PC-3 (cell line): ENCODE measurements around the gene CD4.

Source experiments
- EZH2 ChIP-seq: fragments of 300-600 bp; sonication (generic); IDR thresholded peaks from one replicate; pipeline ENCODE4 v1.6.1; 2017; ENCODE audit warnings: antibody characterized with exemption, mild to moderate bottlenecking, low read length; ENCODE audit not compliant: unreplicated experiment
- EZH2phosphoT487 ChIP-seq: fragments of 300-600 bp; sonication (generic); IDR thresholded peaks from 2 replicates; pipeline ENCODE4 v1.6.1; 2018; ENCODE audit warnings: mild to moderate bottlenecking, antibody characterized with exemption, low read length, borderline replicate concordance
- TF ChIP-seq, protein P1 (sequence below): fragments of 300-600 bp; sonication (generic); conservative IDR thresholded peaks from 2 replicates; pipeline ENCODE4 v1.5.1; 2017; ENCODE audit warnings: antibody characterized with exemption, low read depth, mild to moderate bottlenecking, low read length

DNA sequence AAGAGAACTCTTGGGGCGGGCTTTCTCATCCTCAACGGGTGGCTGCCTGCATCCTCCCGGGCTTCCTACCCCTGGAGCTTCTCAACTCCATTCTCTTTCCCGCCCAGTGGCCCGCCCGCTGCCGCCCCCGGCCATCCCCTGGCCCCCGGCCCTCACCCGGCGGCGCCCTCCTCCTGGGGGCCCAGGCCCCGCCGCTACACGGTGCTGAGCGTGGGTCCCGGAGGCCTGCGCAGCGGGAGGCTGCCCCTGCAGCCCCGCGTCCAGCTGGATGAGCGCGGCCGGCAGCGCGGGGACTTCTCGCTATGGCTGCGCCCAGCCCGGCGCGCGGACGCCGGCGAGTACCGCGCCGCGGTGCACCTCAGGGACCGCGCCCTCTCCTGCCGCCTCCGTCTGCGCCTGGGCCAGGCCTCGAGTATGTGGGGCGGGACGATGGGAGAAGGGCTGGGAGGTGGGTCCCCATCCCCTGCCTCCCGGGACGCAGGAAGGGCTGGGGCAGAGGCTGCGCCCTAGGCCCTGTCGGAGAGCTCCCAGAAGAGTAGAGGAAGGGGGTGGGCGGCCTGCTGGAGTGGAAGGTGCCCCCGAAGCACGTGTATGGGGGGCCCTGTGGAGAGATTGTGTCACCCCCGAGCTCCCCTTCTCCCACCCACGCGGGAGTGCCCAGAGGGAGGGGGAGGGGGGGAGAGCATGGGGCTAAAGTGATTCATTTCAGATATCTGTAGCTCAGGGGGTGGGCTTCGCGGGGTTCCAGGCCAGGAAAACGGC is 15.6 kb upstream of the CD4 start:
- TF ChIP-seq EZH2: no peak
- TF ChIP-seq, protein P1, sequence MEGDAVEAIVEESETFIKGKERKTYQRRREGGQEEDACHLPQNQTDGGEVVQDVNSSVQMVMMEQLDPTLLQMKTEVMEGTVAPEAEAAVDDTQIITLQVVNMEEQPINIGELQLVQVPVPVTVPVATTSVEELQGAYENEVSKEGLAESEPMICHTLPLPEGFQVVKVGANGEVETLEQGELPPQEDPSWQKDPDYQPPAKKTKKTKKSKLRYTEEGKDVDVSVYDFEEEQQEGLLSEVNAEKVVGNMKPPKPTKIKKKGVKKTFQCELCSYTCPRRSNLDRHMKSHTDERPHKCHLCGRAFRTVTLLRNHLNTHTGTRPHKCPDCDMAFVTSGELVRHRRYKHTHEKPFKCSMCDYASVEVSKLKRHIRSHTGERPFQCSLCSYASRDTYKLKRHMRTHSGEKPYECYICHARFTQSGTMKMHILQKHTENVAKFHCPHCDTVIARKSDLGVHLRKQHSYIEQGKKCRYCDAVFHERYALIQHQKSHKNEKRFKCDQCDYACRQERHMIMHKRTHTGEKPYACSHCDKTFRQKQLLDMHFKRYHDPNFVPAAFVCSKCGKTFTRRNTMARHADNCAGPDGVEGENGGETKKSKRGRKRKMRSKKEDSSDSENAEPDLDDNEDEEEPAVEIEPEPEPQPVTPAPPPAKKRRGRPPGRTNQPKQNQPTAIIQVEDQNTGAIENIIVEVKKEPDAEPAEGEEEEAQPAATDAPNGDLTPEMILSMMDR: no peak
- TF ChIP-seq EZH2phosphoT487: no peak
